ENCODE data around the gene SOBP.

- TF ChIP-seq CTCF (IDR thresholded peaks at IDR 0.05) (no peak), EP300 (IDR thresholded peaks at IDR 0.05) (no peak), POLR2A (IDR thresholded peaks at IDR 0.05) (no peak)
These were observed 112.5 kb downstream of the SOBP start for GRCh38 chr6:107602321-107603005.

All from upper lobe of left lung (tissue), 4 donors.